NCI-H187 (cell line): ENCODE data around the gene MYCBP2.
"Not testable (repeated sequence)": the region's sequence is repeated elsewhere in the genome, so short reads cannot be mapped to it uniquely, and the experiment has no call there.

Experiments
- DNase-seq, 2 experiments: peaks; one replicate each; lab custom pipeline; 2025; lab: John Stamatoyannopoulos, UW

Gene MYCBP2

GRCh38 chr13:77300176-77301037 is 26.5 kb downstream of the MYCBP2 start:
- DNase-seq: no peak

DNA sequence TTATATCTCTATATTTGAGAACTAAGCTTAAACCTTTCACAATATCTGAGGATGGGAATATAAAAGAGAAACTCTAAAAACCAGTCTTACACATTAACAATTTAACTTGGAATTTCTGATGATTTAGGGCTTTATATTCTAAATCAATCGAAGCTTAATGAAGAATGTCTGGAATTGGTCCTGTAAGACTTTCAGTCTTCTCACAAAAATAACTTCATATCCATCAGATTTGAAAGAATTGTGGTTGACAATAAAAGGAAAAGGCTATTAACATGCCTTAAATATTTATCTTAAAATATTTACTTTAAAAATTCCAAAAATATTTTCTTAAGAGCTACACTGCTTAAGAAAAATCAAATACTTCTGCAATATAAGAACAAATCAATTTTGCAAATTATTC is 27.3 kb downstream of the MYCBP2 start:
- DNase-seq: no peak

DNA sequence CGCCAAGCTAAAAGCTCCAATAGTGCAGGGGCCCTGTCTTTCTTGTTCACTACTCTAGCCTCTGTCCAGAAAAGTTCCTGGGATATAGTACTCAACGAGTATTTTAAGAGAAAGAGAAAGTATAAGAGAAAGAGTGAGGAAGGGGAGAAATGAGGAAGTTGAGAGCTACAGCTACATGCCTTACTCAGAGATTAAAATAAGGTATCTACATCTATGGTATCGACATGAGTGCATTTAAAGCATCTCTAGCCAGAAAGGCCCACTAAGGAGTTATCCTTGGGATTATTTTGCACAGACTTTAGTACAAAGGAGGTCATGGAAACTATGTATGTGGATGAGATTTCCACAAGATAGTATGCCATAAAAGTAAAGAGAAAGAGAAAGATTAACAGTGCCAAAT is 28.5 kb downstream of the MYCBP2 start:
- DNase-seq: no peak

DNA sequence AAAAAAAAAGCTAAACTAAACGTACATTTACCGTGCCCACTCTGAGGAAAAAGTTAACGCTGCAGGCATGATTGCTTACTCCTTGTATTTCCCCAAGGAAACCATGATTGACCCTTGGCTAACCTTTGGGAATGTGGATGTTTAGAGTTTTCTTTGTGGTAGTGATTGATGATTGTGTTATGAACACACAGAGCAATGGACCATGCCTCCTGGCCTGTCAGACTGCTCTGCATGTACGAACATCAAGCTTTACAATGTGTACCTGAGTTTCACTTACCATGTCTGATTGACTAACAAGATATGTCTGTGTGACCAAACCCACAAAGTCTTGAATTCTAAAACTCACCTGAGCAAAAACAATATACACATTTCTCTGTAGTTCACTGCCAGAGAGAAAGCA is 35.1 kb downstream of the MYCBP2 start:
- no peak for DNase-seq

GRCh38 chr13:77290342-77290741 is 36.6 kb downstream of the MYCBP2 start:
- no peak for DNase-seq

DNA sequence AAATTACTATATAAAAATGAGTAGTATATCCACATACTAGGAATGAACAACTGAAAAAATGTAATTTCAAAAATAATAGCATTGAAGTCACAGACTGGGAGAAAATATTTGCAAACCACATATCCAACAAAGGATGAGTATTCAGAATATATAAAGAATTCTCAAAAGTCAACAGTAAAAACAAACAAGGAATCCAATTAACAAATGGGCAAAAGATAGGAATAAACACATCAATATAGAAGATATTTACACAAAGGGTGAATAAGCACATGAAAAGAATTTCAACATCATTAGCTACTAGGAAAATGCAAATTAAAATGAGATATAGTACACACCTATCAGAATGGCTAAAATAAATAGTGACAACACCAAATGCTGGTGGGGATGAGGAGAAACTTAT is 37.0 kb downstream of the MYCBP2 start:
- no peak for DNase-seq

GRCh38 chr13:77285632-77286031 is 41.3 kb downstream of the MYCBP2 start:
- not testable (repeated sequence) for DNase-seq

DNA sequence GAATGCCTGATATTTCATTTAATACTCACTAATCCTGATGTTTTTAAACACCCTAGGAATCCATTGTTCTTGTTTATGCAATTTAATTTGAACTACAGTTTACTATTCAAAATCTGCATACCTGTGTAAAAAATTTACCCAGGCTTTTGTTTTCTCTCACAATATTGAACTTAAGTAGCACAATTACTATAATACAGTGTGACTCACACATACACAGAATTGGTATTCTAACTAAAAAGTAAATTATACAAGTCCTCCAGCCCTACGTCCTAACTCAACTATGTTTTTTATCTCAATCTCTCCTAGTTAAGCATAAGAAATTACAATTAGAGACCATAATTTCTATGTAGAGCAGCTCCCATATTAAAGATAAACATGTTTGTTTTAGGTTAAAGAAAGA is 41.8 kb downstream of the MYCBP2 start:
- DNase-seq: no peak

GRCh38 chr13:77274126-77274525 is 52.8 kb downstream of the MYCBP2 start:
- no peak for DNase-seq

DNA sequence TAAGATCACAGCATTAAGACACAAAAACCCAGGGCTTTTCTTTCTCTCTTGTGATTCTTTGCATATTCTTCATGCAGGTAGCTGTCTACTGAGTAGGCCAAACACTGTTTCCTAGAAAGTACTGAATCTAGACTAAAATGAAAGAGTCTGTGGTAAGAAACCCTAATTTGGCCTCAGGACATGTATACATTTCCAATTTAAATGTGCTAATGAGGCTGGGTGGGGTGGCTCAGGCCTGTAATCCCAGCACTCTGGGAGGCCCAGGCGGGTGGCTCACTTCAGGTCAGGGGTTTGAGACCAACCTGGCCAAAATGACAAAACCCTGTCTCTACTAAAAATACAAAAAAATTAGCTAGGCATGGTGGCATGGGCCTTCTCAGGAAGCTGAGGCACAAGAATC is 57.8 kb downstream of the MYCBP2 start:
- DNase-seq: no peak

DNA sequence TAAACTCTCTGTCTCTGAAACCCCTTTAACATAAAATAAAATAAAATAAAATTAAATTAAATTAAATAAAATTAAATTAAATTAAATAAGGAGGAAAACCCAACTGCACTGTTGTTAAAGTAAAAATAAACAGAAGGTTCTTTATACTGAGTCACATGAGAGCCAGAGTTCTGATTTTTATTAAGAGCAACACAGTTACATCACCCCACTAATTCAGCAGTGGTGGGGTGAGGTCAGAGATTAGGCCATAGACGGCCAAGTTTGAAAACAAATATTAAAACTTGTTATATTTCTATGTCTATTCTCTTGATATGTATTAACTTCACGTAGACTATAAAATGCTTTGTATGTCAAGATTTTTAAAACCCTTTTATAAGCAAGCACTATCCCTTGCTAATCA is 59.5 kb downstream of the MYCBP2 start:
- no peak for DNase-seq

GRCh38 chr13:77265336-77265735 is 61.6 kb downstream of the MYCBP2 start:
- no peak for DNase-seq

GRCh38 chr13:77262198-77262597 is 64.7 kb downstream of the MYCBP2 start:
- no peak for DNase-seq

DNA sequence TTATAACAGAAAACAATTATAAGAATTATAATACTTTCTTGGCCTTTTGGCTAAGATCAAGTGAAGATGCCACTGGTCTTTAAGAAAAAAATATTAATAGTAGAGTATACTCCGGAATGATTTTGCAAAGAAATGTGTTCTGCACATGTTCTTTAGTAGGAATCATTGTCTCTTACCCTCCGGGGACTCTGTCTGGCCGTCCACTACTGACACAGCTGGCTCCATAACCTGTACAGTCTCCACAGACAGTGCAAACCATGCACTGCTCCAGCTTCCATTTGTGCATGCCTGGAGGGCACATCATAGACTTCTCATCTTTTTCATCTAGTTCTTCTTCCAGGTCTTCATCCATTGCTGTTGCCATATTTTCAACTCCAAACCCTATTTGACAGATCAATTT is 75.9 kb downstream of the MYCBP2 start:
- no peak for DNase-seq

- not testable (repeated sequence) for DNase-seq
These were observed 81.7 kb downstream of the MYCBP2 start for GRCh38 chr13:77245224-77245623.

- DNase-seq: no peak
These were observed 87.6 kb downstream of the MYCBP2 start for GRCh38 chr13:77239312-77239711.

DNA sequence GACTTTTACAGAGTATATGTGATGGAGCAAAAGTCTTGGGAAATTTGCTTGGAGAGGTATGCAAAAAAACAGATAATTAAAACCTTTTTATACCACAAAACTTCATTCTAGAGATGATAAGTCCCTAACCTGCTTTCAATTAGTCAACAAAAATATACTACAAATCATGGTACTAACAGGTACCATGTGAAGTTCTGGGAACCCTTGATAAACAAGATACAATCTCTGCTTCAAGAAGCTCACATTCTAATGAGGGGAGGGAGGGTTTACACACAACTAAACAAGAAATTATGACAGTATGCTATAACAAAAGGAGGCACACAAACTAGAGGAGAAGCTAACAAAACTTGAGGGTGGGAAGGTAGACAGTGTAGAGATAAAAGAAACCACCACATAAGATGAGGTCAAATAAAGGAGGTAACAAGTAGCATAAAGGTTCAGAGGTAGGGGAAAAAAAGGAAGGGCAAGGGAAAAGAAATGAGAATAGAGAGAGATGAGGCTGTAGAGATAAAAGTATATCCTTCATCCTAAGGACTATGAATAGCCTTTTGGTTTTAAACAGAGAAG is 91.4 kb downstream of the MYCBP2 start:
- DNase-seq: no peak

- no peak for DNase-seq
These were observed 93.7 kb downstream of the MYCBP2 start for GRCh38 chr13:77233159-77233558.

- DNase-seq: no peak
These were observed 96.3 kb downstream of the MYCBP2 start for GRCh38 chr13:77230560-77230959.

- no peak for DNase-seq
These were observed 100.9 kb downstream of the MYCBP2 start for GRCh38 chr13:77225946-77226345.

- no peak for DNase-seq
These were observed 104.0 kb downstream of the MYCBP2 start for GRCh38 chr13:77222909-77223308.

DNA sequence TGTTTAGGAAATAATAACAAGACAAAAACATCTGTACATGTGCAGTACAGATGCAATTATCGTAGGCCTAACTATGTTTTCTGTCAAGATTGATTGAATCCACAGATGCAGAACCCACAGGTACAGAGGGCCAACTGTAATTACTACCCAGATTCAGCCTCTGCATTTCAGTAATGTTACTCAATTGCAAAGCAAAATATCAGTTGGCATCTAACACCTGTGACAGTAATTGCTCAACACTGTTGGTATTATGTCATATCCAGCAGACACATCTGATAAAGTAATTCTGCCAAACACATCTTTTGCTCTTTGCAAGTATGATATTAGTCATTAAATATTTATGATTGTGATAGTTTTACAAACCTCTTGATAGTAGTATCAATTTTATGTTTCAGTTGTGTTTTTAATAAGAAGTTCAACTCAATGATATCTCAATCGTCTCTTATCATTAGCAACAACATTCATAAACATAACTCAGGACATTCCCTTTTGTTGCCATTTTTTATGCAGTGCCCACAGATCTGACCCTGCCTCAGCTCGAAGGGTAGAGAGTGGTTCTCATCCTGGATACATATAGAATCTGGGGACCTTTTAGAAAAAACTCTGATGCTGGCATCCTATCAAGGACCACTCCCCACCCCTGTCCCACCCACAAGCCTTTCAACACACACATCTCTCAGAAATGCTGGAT is 104.7 kb downstream of the MYCBP2 start:
- no peak for DNase-seq

GRCh38 chr13:77219401-77219800 is 107.5 kb downstream of the MYCBP2 start:
- DNase-seq: no peak
